Skin epidermis (tissue), 12 donors: ENCODE results near the gene KRT4.

Source experiments
- H3K27ac ChIP-seq, 21 experiments: fragments of 200-600 bp; sonication (generic) in 11 of 21; one replicate each; pipeline ENCODE4 v1.5.0; 2020; ENCODE audit warnings: mild to moderate bottlenecking in 3 of 21, inconsistent platforms in 2 of 21, moderate library complexity in 2 of 21
- H3K4me3 ChIP-seq, 7 experiments: fragments of 200-600 bp; sonication (generic) in 2 of 7; one replicate each; pipeline ENCODE4 v1.5.0; 2020; ENCODE audit warnings: inconsistent platforms in 2 of 7, mild to moderate bottlenecking in 2 of 7, moderate library complexity in 1 of 7

The KRT4 gene

DNA sequence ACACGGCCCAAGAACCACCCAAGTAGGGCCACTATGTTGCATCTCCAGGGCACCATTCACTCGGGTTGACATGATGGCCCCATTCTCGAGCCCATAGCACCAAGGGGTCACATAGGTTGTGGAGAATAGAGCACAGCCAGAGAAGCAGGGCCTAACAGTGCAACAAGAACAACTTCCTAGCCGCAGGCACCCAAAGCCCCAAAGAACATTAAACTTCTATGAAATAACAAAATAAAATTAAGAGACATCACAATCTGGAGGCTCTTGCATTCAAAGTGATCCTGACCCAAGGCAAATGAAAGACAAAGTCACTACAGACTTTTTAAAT lies 1.9 kb downstream of the KRT4 start:
- Histone ChIP-seq H3K27ac (no peak overlapping the region), H3K4me3 (no peak overlapping the region)

DNA sequence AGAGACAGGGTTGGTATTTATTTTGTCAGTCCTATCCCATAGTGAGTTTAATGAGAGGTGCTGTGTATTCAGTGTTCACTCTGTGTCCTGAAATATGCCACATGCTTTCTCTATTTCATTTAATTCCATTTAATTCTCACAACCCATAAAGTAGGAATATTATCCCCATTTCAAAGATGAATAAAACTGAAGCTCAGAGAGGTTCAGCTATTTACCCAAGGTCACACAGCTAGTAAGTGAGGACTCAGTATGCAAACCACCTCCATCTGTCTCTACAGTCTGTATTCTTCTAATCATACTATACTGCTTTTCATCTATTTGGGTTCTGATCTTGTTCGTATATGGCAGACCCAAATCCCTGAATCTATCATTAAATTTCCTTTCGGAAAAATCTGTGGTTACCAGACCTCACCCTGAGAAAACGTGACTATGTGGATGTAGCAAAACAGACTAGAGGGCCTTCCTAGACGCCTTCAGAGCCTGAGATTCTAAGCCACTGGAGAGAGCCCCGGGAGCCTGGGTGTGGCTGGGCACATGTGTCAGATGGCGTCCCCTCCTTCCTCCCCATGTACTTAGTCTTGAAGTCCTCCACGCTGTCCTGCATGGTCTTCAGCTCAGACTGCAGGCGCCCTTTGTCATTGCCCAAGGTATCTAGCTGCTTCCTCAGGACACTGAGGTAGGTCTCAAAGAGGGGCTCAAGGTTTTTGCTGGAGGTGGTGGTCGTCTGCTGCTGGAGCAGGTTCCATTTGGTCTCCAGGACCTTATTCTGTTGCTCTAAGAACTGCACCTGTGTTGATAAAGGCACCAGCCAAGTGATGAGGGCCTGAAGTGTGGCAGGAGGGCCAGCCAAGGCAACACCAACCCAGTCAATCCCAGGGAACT lies 2.5 kb downstream of the KRT4 start:
- Histone ChIP-seq H3K27ac (no peak overlapping the region), H3K4me3 (no peak overlapping the region)

DNA sequence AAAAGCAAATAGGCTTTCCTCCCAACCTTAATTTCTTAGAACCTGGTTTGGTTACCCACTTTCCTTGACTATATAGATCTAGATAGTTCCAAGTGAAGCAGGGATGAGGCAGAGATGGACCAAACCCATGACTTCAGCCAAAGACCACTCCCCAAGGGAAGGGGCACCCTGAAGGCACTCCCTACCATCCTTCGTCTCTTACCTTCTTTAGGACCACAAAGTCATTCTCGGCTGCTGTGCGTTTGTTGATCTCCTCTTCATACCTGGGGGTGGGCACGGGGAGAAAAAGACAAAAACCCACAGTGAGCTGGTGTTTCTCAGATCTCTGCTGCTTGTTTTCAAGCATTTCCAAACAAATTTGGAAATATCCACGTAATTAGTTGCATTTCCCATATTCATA lies 3.4 kb downstream of the KRT4 start:
- Histone ChIP-seq H3K4me3 (no peak overlapping the region), H3K27ac (no peak overlapping the region)

DNA sequence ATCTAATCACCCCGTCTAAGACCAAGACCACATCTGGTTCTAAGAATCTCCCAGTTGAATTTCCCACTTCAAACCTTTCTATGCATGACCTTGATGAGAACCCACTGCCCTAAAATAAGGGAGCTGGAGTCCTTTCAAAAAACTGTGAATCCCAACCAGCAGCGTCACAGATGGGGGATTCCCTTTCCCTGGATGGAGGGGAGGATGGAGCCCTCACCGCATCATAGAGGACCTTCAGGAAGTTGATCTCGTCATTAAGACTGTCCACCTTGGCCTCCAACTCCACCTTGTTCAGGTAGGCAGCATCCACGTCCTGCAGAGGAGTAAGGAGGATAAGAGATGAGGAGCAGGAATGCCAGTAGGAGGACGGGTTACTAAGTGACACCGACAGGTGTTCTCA lies 4.8 kb downstream of the KRT4 start:
- Histone ChIP-seq H3K27ac (no peak overlapping the region), H3K4me3 (no peak overlapping the region)

DNA sequence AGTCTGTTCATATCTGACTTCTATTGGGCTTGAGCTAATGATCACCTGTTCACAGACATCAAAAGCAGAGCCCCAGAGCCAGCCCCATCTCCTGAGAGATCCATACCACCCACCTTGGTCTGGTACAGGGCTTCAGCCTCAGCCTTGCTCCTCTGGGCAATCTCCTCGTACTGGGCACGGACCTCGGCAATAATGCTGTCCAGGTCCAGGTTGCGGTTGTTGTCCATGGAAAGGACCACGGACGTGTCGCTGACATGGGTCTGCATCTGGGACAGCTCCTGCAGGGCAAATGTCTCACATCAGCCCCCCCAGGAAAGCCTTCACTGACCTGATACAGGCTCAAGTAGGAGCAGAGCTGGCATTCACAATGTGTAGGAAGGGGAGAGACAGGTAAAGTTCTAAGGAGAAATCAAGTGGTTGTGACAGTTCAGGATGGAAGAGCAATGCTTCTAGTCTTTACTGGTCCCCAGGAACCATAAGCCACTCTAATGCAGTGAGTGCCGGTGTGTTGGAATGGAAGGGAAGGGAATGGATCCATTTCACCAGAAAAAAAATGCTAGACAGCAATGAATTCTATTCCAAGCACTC lies 5.2 kb downstream of the KRT4 start:
- Histone ChIP-seq H3K27ac (no peak overlapping the region), H3K4me3 (no peak overlapping the region)

DNA sequence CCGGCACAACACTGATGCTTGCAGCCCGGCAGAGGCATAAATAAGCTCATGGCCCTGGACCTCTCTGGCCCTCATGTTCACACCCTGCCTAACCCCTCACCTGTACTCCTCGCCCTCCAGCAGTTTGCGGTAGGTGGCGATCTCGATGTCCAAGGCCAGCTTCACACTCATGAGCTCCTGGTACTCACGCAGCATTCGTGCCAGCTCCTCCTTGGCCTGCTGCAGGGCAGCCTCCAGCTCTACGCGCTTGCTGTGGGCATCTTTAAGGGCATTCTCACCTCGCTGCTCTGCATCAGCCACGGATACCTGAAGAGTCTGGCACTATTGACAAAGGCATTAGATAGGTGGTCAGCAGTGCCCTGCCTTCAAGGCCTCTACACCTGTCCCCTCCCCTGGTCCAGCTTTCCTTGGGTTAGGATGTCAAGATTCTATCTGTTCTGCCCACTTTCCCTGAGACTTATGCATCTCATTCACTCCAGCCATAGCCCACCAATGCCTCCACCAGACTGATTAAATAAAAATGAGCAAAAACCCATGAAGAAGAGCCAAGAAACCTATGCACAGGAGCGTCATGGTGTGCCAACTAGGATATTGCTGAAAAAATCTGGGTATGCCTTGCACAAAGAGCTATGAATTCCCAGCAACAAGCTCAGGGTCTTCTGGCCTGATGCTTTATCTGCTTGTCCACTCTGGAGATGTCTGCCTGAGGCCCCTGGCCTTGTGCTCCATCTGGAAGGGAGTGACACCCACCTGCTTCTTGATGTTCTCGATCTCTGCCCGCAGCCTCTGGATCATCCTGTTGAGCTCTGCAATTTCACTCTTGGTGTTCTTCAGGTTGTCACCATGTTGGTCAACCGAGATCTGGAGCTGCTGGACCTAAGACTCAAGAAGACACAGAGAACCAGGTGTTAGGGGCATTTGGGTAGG lies 6.1 kb downstream of the KRT4 start:
- Histone ChIP-seq H3K27ac (no peak overlapping the region), H3K4me3 (no peak overlapping the region)

DNA sequence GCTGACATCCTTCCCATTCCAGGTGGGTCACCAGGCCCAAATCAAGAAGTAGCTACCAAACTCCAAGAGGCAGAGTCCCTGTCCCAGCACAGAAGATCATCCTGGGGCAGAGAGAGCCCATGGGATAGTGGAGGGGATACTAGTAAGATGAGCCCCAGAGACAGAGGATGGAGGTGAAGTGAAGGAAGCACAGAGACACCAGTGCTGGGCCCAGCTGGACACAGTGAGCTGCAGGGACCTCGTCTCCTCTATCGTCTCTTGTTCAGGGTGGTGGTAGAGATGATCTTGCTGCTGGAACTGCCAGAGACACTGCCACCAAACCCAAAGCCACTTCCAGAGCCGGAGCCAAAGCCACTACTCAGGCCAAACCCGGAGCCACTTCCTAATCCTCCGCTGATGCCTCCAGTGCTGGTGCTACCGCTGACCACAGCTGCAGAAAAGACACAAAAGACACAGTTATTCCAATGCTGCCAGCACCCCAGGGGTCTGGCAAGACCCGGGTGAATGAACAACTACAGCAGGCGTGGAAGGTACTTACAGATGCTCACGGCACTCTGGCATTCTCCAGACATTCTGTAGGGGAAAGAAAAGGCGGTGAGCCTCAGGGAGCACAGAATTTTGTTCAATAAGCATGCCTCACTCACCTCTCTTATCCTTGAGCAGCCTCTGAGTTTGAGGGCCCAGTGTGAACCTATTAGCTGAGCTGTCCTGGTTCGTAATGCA lies 6.9 kb downstream of the KRT4 start:
- Histone ChIP-seq H3K27ac (no peak overlapping the region), H3K4me3 (no peak overlapping the region)

DNA sequence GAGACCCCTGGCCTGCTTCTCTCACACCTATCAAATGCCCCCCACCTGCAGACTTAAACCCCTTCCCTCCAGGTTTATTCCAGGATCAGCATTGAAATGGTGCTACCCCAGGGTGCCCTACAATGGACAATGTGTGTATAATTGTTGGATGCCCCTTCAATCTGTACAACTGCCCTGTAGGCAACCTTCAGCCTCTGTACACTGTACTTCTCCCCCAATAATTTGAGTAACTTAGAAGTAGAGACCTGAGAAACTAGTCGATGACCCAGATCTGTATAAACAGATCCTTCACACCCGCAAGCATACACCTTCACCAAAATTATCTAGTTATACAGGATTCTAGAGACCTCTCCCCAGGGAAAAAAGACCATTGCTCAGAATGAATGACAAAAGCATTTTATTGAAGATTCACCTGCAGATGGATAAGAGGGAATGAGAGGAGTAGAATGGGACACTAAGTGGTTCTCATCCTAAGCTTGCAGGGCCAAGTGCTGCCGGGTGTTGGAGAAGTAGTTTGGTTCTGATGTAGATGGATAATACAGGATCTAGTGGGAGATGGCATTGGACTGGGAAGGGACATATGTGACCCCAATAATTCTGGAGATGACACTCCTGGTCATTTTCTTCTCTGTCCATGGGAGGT lies 7.6 kb downstream of the KRT4 start:
- Histone ChIP-seq H3K27ac (no peak overlapping the region), H3K4me3 (no peak overlapping the region)

DNA sequence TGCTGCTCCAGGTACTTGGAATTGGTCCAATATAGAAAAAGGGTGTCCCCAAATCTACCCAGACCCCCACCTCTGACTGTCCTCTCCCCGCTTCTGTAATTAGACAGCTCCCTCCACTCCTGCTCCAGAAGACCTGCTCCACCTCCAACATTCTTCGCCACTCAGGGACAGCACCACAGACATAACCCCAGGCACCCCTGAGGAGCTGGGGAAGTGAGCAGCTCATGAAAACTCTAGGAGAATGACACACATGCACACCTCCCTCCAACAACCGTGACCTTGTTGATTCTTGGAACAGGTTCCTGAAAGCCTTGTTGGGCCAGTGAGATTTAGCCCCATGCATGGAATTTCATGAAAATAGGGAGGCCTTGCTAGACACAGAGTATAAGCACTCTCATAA lies 8.2 kb downstream of the KRT4 start:
- H3K4me3 ChIP-seq, result no peak overlapping the region
- no peak overlapping the region for H3K27ac ChIP-seq

DNA sequence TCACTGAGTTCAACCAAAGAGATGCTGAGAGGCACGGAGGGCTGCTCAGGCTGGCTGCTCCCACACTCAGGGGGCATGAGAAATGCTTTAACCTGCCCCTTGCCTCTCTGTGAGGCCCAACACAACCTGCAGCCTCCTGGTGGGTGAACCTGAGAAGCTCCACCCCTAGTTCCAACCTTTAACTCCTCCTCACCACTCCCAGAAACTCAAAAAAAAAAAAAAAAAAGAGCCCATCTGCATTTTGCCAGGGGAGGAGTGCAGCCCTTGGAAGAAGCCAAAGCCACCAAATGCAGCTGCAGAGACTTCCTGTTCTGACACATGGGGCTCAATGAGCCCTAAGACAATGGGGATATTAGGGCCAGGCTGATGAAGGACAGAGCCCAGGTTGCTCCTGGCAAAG lies 8.9 kb downstream of the KRT4 start:
- Histone ChIP-seq H3K4me3 (no peak overlapping the region), H3K27ac (no peak overlapping the region)

DNA sequence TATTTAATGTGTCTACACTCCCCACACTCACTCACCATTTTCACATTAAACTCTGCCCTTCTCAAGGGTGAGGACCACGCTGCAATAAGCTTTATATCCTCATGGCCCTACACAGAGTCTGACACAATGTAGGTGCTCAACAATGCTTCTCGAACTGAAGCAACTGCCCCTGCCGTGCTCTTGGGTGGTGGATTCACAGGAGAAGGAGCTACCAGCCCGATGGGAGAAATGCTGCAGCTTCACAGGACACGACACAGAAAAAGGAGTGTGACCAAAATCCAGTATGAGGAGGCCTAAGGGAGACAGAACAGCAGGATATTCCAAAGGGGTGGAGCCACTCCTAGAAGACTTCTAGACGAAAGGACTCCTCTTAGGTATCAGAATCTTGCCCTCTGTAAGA lies 11.5 kb downstream of the KRT4 start:
- H3K27ac ChIP-seq, result no peak overlapping the region
- H3K4me3 ChIP-seq, result no peak overlapping the region

DNA sequence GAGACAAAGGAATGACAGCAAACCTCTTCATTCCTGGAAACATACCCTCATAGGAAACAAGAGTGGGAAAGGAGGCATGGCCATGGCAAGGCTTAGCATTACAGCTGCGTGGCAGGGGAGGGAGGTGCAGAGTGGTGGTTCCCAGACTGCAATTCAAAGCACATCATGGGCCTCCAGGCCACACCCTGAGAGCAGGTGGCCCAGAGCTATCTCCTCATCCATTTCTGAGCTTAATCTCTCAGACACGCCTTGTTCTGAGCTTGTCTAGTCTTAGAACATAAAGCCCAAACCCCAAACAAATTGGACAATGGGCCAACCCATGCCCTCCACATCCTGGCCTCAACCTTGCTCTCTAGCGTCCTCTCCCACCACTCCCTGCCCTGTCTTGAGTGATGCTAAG lies 12.1 kb downstream of the KRT4 start:
- Histone ChIP-seq H3K4me3 (no peak overlapping the region), H3K27ac (no peak overlapping the region)

DNA sequence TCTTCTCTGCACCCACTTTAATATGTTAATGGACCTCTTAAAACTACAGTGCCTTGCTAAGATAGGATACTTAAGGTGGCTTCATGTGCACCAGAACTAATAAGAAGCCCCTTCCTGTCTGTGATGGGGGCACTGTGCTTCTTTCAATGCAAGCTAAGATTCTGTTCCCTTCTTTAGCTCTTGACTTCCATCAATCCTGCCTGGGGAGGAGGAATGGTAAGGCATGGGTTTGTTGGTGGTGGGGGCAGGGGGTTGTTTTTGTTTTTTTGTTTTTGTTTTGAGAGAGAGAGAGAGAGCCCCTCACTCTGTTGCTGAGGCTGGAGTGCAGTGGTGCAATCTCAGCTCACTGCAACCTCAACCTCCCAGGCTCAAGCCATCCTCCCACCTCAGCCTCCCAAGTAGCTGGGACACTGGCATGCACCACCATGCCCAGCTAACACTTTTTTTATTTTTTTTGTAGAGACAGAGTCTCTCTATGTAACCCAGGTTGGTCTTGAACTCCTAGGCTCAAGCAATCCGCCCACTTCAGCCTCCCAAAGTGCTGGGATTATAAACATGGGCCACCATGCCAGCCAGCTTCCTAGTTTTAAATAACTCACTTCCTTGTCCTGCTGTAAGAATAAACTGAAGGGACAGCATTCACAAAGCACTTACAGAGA lies 13.5 kb downstream of the KRT4 start:
- no peak overlapping the region for H3K4me3 ChIP-seq
- no peak overlapping the region for H3K27ac ChIP-seq

DNA sequence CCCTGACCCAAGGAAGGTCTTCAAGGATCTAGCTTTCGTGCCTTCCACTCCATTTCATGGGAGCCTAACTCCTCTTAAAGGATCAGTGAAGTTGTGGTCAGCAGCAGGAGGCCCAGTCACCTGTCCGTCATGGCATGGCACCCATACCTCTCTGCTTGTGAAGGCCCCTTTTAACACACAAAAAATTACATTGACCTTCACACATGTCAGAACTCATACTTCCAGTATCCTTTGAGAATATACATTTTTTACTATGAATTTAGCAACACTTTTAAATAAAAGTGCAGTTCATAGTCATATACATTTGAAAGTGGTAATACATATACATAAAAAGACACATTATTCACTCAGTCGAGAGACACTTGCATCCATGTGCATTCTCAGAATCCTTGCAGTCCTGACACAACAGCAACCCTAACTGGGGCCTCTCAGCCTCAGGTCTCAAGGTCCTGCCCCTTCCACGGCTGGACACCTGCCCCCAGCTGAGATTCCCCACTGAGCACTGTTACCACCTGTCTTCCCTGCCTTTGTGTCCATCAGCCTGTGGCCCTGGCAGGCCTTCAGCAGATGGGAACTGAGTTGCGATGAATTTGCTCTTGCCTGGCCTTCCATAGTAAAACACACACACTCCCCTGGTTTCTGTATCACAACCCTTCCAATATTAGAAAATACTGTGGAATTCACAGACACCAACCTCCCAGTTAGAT lies 14.3 kb downstream of the KRT4 start:
- no peak overlapping the region for H3K4me3 ChIP-seq
- H3K27ac ChIP-seq, result no peak overlapping the region

DNA sequence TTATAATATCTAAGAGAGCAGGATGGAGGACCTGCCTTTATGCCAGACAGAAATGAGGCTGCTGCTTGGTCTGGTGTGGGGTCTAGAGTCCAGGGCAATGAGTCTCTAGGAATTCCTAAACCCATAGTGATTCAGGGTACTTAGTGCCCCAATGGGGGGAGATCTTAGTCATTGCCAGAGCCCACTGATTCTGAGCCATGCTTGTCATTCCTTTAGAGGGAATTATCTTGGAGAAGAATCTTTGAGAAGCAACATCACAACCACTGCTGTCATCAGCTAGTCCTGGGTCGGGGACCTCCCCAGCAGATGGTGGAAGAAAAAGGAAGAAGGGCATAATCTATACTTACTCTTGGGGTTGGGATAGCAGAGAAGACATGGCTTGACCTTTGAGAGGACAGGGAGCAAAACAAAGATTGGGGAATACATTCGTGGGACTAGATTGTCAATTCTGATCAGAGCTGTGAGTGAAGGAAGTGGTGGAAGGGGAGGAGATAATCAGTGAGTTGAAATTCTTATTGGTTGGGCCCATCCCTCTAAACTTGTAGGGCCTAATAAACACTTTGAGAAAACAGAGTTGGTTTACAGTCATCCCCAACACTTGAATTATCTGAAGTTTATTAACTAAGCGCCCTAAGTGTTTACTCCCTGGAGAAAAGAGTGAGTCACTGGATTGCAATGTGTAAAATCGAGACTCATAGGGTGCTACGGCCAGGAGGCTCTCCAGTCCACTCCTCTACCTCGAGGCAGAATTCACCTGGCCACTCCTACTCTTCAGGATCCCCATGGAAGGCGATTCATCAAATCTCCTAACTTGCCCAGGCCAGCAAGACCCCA lies 15.0 kb downstream of the KRT4 start:
- H3K27ac ChIP-seq, result no peak overlapping the region
- no peak overlapping the region for H3K4me3 ChIP-seq

DNA sequence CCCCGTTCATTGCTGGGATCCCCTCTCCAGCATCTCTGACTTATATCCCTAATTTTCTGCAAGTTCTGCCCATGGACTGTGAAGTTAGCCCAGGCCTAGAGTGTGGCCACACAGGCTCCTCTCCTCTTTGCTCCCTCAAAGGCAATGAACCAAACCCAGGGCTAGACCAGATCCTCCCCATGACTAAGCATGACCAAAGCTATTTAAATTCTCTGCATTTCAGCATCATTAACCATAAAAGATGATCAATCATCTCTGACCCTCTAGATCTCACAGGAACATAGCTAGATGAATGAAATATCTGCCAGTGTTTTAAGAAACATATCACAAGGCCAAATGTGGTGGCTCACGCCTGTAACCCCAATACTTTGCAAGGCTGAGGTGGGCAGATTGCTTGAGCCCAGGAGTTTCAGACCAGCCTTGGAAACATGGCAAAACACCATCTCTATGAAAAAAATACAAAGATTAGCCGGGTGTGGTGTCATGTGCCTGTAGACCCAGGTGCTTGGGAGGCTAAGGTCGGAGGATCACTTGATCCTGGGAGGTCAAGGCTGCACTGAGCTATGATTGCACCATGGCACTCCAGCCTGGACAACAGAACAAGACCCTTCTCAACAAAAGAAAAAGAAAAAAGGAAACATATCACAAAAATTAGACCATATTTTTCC lies 15.8 kb downstream of the KRT4 start:
- no peak overlapping the region for H3K4me3 ChIP-seq
- no peak overlapping the region for H3K27ac ChIP-seq

DNA sequence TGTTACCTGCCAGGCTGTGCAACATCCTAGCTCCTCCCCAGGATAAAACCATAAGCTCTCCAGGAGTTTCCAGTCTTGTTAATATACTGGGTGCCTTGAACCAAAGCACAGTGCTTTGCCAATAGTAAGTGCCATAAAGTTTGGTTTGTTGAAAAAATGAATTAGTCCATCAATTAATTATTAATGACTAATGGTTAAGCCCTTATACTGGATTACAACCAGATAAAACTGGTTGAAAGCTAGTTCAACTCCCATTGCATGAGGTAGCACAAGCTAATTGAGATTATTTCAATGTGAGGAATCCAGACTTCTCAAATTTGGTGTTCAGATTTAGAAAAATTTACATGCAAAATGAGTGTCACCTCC lies 16.4 kb downstream of the KRT4 start:
- H3K4me3 ChIP-seq, result no peak overlapping the region
- H3K27ac ChIP-seq, result no peak overlapping the region
